GM23248 (cell line): ENCODE measurements around the gene ZNF384. TPM values are rescaled to one million over a fixed set of nuclear protein-coding genes. Genes with fewer than 3 reads are reported as not detected.

Experiments
- DNase-seq: peaks from one replicate; pipeline ENCODE4 v3.0.0-alpha.2; 2015
- H2AFZ ChIP-seq: fragments of 200-600 bp; sonication (generic); 2 replicates; pipeline ENCODE4 v1.6.1; 2016; ENCODE audit warnings: antibody characterized with exemption
- H3F3A ChIP-seq: fragments of 200-600 bp; sonication (generic); 2 replicates; pipeline ENCODE4 v1.6.1; 2016; ENCODE audit warnings: mild to moderate bottlenecking, antibody characterized with exemption, mixed run types; ENCODE audit not compliant: insufficient read depth
- H3K27ac ChIP-seq: fragments of 200-600 bp; sonication (generic); 2 replicates; pipeline ENCODE4 v1.5.1; 2016; ENCODE audit warnings: mild to moderate bottlenecking
- H3K27me3 ChIP-seq: fragments of 200-600 bp; sonication (generic); replicated peaks from 2 replicates; pipeline ENCODE4 v1.6.1; 2016; ENCODE audit warnings: mild to moderate bottlenecking; ENCODE audit not compliant: insufficient read depth
- H3K36me3 ChIP-seq: fragments of 200-600 bp; sonication (generic); 2 replicates; pipeline ENCODE4 v1.6.1; 2016; ENCODE audit warnings: low read depth, mild to moderate bottlenecking
- H3K4me1 ChIP-seq: fragments of 200-600 bp; sonication (generic); 2 replicates; pipeline ENCODE4 v1.6.1; 2016; ENCODE audit warnings: mild to moderate bottlenecking; ENCODE audit not compliant: insufficient read depth
- H3K4me2 ChIP-seq: fragments of 200-600 bp; sonication (generic); one replicate; pipeline ENCODE4 v1.6.1; 2016; ENCODE audit warnings: mild to moderate bottlenecking; ENCODE audit not compliant: unreplicated experiment
- H3K4me3 ChIP-seq: fragments of 200-600 bp; sonication (generic); 2 replicates; pipeline ENCODE4 v1.5.1; 2016; ENCODE audit warnings: mild to moderate bottlenecking
- H3K79me2 ChIP-seq: fragments of 200-600 bp; sonication (generic); 2 replicates; pipeline ENCODE4 v1.6.1; 2016; ENCODE audit warnings: mild to moderate bottlenecking; ENCODE audit not compliant: insufficient read depth
- H3K9ac ChIP-seq: fragments of 200-600 bp; sonication (generic); 2 replicates; pipeline ENCODE4 v1.6.1; 2016; ENCODE audit warnings: mild to moderate bottlenecking
- H3K9me2 ChIP-seq: fragments of 200-600 bp; sonication (generic); 2 replicates; pipeline ENCODE4 v1.6.1; 2016; ENCODE audit warnings: mixed run types, mild to moderate bottlenecking, moderate library complexity; ENCODE audit not compliant: insufficient read depth
- H3K9me3 ChIP-seq: fragments of 200-600 bp; sonication (generic); one replicate; pipeline ENCODE4 v1.6.1; 2017; ENCODE audit warnings: low read depth
- H4K20me1 ChIP-seq: fragments of 200-600 bp; sonication (generic); 2 replicates; pipeline ENCODE4 v1.6.0; 2016; ENCODE audit not compliant: insufficient read depth
- EZH2 ChIP-seq: fragments of 200-600 bp; sonication (generic); IDR thresholded peaks from 2 replicates; pipeline ENCODE4 v1.6.1; 2018; ENCODE audit warnings: antibody characterized with exemption, mild to moderate bottlenecking; ENCODE audit not compliant: insufficient read depth, poor library complexity, severe bottlenecking
- EZH2phosphoT487 ChIP-seq: fragments of 200-600 bp; sonication (generic); IDR thresholded peaks from 2 replicates; pipeline ENCODE4 v1.6.1; 2018; ENCODE audit warnings: antibody characterized with exemption, moderate library complexity, mild to moderate bottlenecking, low read depth; ENCODE audit not compliant: insufficient read depth
- WGBS, 2 experiments: methylation state at CpG; one replicate each; pipeline ENCODE4 v1.1.6; 2015 to 2017; ENCODE audit warnings: low lambda C conversion rate in 2 of 2, low coverage in 1 of 2; ENCODE audit errors: missing lambda C conversion rate in 2 of 2; 5-methylcytosine and 5-hydroxymethylcytosine counted together
- in situ Hi-C: fragments of 300-500 bp; cut with MboI; formaldehyde crosslinking; loops from 2 replicates; pipeline ENCODE4 v1.15.0; 2020
- polyA plus RNA-seq: library from polyadenylated mRNA; unstranded; fragments of >200 nt; fragmentation: Nextera tagmentation; extraction: Ambion mirVana; gene quantifications from 2 replicates; pipeline ENCODE4 v1.2.1, GENCODE V29; 2016
- total RNA-seq: library from RNA; depleted of rRNA; stranded (reverse); fragments of >200 nt; shearing (Covaris generic); gene quantifications from 2 replicates; pipeline ENCODE4 v1.2.3, GENCODE V29; 2014

The ZNF384 gene
- total and polyA plus RNA-seq, 2 experiments from 2014 or later: 26.0 to 26.2 TPM

GRCh38 chr12:6734506-6735387 is 45.6 kb upstream of the ZNF384 start:
- in situ Hi-C loops: no loop called here
- 83 to 85% methylated on average over 10 of the region's 10 CpGs for WGBS, 2 experiments

DNA sequence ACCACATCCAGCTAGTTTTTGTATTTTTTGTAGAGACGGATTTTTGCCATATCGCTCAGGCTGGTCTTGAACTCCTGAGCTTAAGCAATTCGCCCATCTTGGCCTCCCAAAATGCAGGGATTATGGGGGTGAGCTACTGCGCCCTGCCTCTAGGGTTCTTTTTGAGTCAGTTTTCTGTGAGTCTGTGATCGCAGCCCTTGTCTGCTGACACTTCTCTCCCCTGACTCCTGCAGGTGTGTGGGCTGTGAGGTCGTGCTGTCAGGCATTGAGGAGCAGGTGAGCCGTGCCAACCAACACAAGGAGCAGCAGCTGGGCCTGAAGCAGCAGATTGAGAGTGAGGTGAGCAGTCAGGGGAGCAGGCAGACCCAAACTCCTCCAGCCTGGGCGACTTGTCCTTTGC is 41.0 kb upstream of the ZNF384 start:
- TF ChIP-seq EZH2phosphoT487 (no peak), EZH2 (no peak)
- peaks cover 4% of the 10 kb centered on the region for H3K4me1 ChIP-seq
- 89 to 90% methylated on average over 8 of the region's 8 CpGs for WGBS, 2 experiments
- H3K9ac ChIP-seq: no peak overlapping the region
- no peaks in the 10 kb centered on the region for H3K9me3 ChIP-seq
- H3K27ac ChIP-seq: no peak overlapping the region
- H3K27me3 ChIP-seq: no peaks in the 10 kb centered on the region
- H3F3A ChIP-seq: peaks cover 15% of the 10 kb centered on the region
- in situ Hi-C loops: no loop called here
- peaks cover 9% of the 10 kb centered on the region; the same call in 1 of the 2 replicates for H3K36me3 ChIP-seq
- H3K4me2 ChIP-seq: no peak overlapping the region
- H3K79me2 ChIP-seq: peaks cover 15% of the 10 kb centered on the region
- H4K20me1 ChIP-seq: no peaks in the 10 kb centered on the region
- no peak overlapping the region for H2AFZ ChIP-seq
- H3K9me2 ChIP-seq: no peaks in the 10 kb centered on the region
- H3K4me3 ChIP-seq: no peak overlapping the region
- DNase-seq: no peak

More at GRCh38 chr12:6734506-6735387, 45.6 kb upstream of the ZNF384 start:
- H2AFZ ChIP-seq: no peak overlapping the region
- H3K27me3 ChIP-seq: no peaks in the 10 kb centered on the region
- peaks cover 7% of the 10 kb centered on the region for H3K4me1 ChIP-seq
- H3K79me2 ChIP-seq: no peaks in the 10 kb centered on the region
- H4K20me1 ChIP-seq: no peaks in the 10 kb centered on the region
- peaks cover 29% of the 10 kb centered on the region for H3F3A ChIP-seq
- no peak overlapping the region for H3K4me3 ChIP-seq
- TF ChIP-seq EZH2phosphoT487 (no peak), EZH2 (no peak)
- no peak for DNase-seq
- H3K9me2 ChIP-seq: no peaks in the 10 kb centered on the region
- no peaks in the 10 kb centered on the region for H3K9me3 ChIP-seq
- H3K27ac ChIP-seq: no peak overlapping the region
- no peaks in the 10 kb centered on the region; the same call in 1 of the 2 replicates for H3K36me3 ChIP-seq
- H3K4me2 ChIP-seq: no peak overlapping the region
- H3K9ac ChIP-seq: no peak overlapping the region

DNA sequence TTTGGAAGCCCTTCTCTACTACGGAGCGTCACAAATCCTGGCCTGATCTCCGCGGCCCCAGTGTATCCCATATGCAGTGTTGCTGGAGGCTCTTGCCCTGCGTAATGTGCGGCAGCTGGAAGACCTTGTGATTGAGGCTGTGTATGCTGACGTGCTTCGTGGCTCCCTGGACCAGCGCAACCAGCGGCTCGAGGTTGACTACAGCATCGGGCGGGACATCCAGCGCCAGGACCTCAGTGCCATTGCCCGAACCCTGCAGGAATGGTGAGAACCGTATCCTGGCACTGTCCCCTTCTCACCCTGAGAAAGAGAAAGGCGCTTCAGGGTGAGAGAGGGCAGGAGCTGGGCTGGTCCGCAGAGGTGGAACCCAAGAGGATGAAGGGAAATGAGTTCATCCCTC is 40.0 kb upstream of the ZNF384 start:
- in situ Hi-C loops: no loop called here
- TF ChIP-seq EZH2phosphoT487: no peak
- no peak for TF ChIP-seq EZH2

DNA sequence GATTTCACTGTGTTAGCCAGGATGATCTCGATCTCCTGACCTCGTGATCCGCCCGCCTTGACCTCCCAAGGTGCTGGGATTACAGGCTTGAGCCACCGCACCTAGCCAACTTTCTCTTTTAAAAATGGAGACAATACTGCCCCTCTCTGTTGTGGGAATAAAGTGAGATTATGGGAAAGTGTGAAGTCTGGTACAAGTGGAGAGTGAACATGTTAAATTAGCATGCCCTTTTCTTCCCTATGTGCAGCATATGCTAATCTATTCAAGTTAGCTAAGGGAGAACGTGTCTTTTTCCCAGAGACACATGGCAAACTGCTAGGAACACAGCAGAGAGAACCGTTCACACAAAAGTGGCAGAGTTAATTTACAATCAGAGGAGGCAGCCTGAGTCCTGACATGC is 36.2 kb upstream of the ZNF384 start:
- H3K4me3 ChIP-seq: peak overlapping the region; percentile 79; the same call in 1 of the 2 replicates
- no peaks in the 10 kb centered on the region for H3K9me3 ChIP-seq
- H3K9ac ChIP-seq: no peak overlapping the region
- in situ Hi-C loops: no loop called here
- H3K4me2 ChIP-seq: peak overlapping the region; percentile 99
- H3K9me2 ChIP-seq: no peaks in the 10 kb centered on the region
- no peaks in the 10 kb centered on the region for H3K27me3 ChIP-seq
- no peak overlapping the region for H3K27ac ChIP-seq
- WGBS, 2 experiments: 84 to 88% methylated on average over 7 of the region's 7 CpGs
- H3K79me2 ChIP-seq: peaks cover 24% of the 10 kb centered on the region
- peaks cover 9% of the 10 kb centered on the region; the same call in 1 of the 2 replicates for H3K36me3 ChIP-seq
- TF ChIP-seq EZH2phosphoT487: no peak
- no peak for TF ChIP-seq EZH2
- H3F3A ChIP-seq: peaks cover 10% of the 10 kb centered on the region; the same call in 1 of the 2 replicates
- H4K20me1 ChIP-seq: no peaks in the 10 kb centered on the region
- peaks cover 10% of the 10 kb centered on the region for H3K4me1 ChIP-seq
- DNase-seq: no peak
- no peak overlapping the region for H2AFZ ChIP-seq

More for the DNA sequence above, 40.0 kb upstream of the ZNF384 start:
- Histone ChIP-seq H4K20me1 (no peaks in the 10 kb centered on the region), H3K4me1 (peaks cover 10% of the 10 kb centered on the region), H3K9me2 (no peaks in the 10 kb centered on the region), H3K9ac (no peak overlapping the region), H3F3A (peaks cover 5% of the 10 kb centered on the region; the same call in 1 of the 2 replicates), H2AFZ (no peak overlapping the region), H3K9me3 (no peaks in the 10 kb centered on the region), H3K4me3 (no peak overlapping the region), H3K79me2 (peaks cover 24% of the 10 kb centered on the region), H3K27ac (no peak overlapping the region), H3K4me2 (no peak overlapping the region), H3K36me3 (peaks cover 9% of the 10 kb centered on the region; the same call in 1 of the 2 replicates), H3K27me3 (no peaks in the 10 kb centered on the region)
- WGBS, 2 experiments: 95% methylated on average over 18 of the region's 18 CpGs
- no peak for DNase-seq
